DOHH2 (cell line): ENCODE results near the gene AKAP10.

ENCODE experiments used
- H3F3A ChIP-seq: fragments of 200-600 bp; sonication (generic), shearing (Covaris generic); 2 replicates; pipeline ENCODE4 v1.6.0; 2016; ENCODE audit warnings: antibody characterized with exemption, mild to moderate bottlenecking; ENCODE audit not compliant: control insufficient read depth, insufficient read depth
- H3K27ac ChIP-seq: fragments of 200-600 bp; sonication (generic); 2 replicates; pipeline ENCODE4 v1.5.1; 2014; ENCODE audit warnings: low read depth, mild to moderate bottlenecking, low read length, moderate library complexity
- H3K27me3 ChIP-seq: fragments of 200-600 bp; sonication (generic); 2 replicates; pipeline ENCODE4 v1.6.1; 2014; ENCODE audit warnings: mild to moderate bottlenecking, low read length, mixed read lengths; ENCODE audit not compliant: control insufficient read depth
- H3K36me3 ChIP-seq: fragments of 200-600 bp; sonication (generic); 2 replicates; pipeline ENCODE4 v1.6.1; 2014; ENCODE audit warnings: mild to moderate bottlenecking, low read length, moderate library complexity, mixed read lengths; ENCODE audit not compliant: control insufficient read depth
- H3K4me1 ChIP-seq: fragments of 200-600 bp; sonication (generic); 2 replicates; pipeline ENCODE4 v1.6.1; 2014; ENCODE audit warnings: mild to moderate bottlenecking, low read length, mixed read lengths; ENCODE audit not compliant: control insufficient read depth
- H3K4me2 ChIP-seq: fragments of 200-600 bp; sonication (generic); 2 replicates; pipeline ENCODE4 v1.6.0; 2014; ENCODE audit warnings: mild to moderate bottlenecking, low read length, moderate library complexity
- H3K4me3 ChIP-seq: fragments of 200-600 bp; sonication (generic); 2 replicates; pipeline ENCODE4 v1.5.1; 2014; ENCODE audit warnings: mild to moderate bottlenecking, low read length, mixed read lengths
- H3K79me2 ChIP-seq: fragments of 200-600 bp; sonication (generic); 2 replicates; pipeline ENCODE4 v1.6.1; 2014; ENCODE audit warnings: mild to moderate bottlenecking, low read length, mixed read lengths; ENCODE audit not compliant: control insufficient read depth
- H3K9me2 ChIP-seq: fragments of 200-600 bp; sonication (generic); replicated peaks from 2 replicates; pipeline ENCODE4 v1.6.1; 2014; ENCODE audit warnings: mild to moderate bottlenecking, low read length, mixed read lengths; ENCODE audit not compliant: control insufficient read depth
- H3K9me3 ChIP-seq: fragments of 200-600 bp; sonication (generic); 2 replicates; pipeline ENCODE4 v1.6.1; 2014; ENCODE audit warnings: antibody characterized with exemption, low read length, mixed read lengths; ENCODE audit not compliant: control insufficient read depth, insufficient read depth
- H4K20me1 ChIP-seq: fragments of 200-600 bp; sonication (generic); 2 replicates; pipeline ENCODE4 v1.6.0; 2014; ENCODE audit warnings: low read depth, mild to moderate bottlenecking, antibody characterized with exemption, low read length, moderate library complexity; ENCODE audit not compliant: control insufficient read depth, insufficient read depth
- CTCF ChIP-seq: fragments of 200-600 bp; sonication (generic); IDR thresholded peaks from one replicate; pipeline ENCODE4 v1.5.1; 2014; ENCODE audit warnings: antibody characterized with exemption, mild to moderate bottlenecking, low read depth, low read length; ENCODE audit not compliant: poor library complexity, severe bottlenecking
- EZH2phosphoT487 ChIP-seq: fragments of 200-600 bp; sonication (generic); IDR thresholded peaks from 2 replicates; pipeline ENCODE4 v1.6.1; 2017; ENCODE audit warnings: borderline replicate concordance, mild to moderate bottlenecking, antibody characterized with exemption, low read length, moderate library complexity, mixed read lengths

The AKAP10 gene

GRCh38 chr17:19886116-19886515 is 91.5 kb downstream of the AKAP10 start:
- H3K9me3 ChIP-seq, result no peaks in the 10 kb centered on the region
- TF ChIP-seq EZH2phosphoT487, result no peak
- no peak for TF ChIP-seq CTCF
- H3K4me3 ChIP-seq, result no peak overlapping the region
- no peaks in the 10 kb centered on the region for H3K36me3 ChIP-seq
- H3F3A ChIP-seq, result no peaks in the 10 kb centered on the region
- no peak overlapping the region for H3K4me2 ChIP-seq
- H3K9me2 ChIP-seq, result no peaks in the 10 kb centered on the region
- no peaks in the 10 kb centered on the region for H3K4me1 ChIP-seq
- no peaks in the 10 kb centered on the region for H4K20me1 ChIP-seq
- H3K27me3 ChIP-seq, result no peaks in the 10 kb centered on the region
- no peak overlapping the region for H3K27ac ChIP-seq
- H3K79me2 ChIP-seq, result no peaks in the 10 kb centered on the region

GRCh38 chr17:19883537-19884215 is 94.0 kb downstream of the AKAP10 start:
- Histone ChIP-seq H3K27me3 (no peaks in the 10 kb centered on the region), H3K27ac (no peak overlapping the region)
- TF ChIP-seq EZH2phosphoT487 (no peak), CTCF (no peak)

GRCh38 chr17:19880393-19880792 is 97.2 kb downstream of the AKAP10 start:
- H3K4me1 ChIP-seq, result no peaks in the 10 kb centered on the region
- no peaks in the 10 kb centered on the region for H3K9me3 ChIP-seq
- H3K79me2 ChIP-seq, result no peaks in the 10 kb centered on the region
- no peak overlapping the region for H3K4me3 ChIP-seq
- H3K27ac ChIP-seq, result no peak overlapping the region
- H3F3A ChIP-seq, result no peaks in the 10 kb centered on the region
- TF ChIP-seq EZH2phosphoT487, result no peak
- no peak for TF ChIP-seq CTCF
- H3K9me2 ChIP-seq, result no peaks in the 10 kb centered on the region
- no peaks in the 10 kb centered on the region for H4K20me1 ChIP-seq
- H3K36me3 ChIP-seq, result no peaks in the 10 kb centered on the region
- peaks cover 8% of the 10 kb centered on the region; the same call in 1 of the 2 replicates for H3K27me3 ChIP-seq
- H3K4me2 ChIP-seq, result no peak overlapping the region

More at GRCh38 chr17:19883537-19884215, 94.0 kb downstream of the AKAP10 start:
- Histone ChIP-seq H4K20me1 (no peaks in the 10 kb centered on the region), H3K9me2 (no peaks in the 10 kb centered on the region), H3K9me3 (no peaks in the 10 kb centered on the region), H3K4me2 (no peak overlapping the region), H3K4me3 (no peak overlapping the region), H3K4me1 (no peaks in the 10 kb centered on the region), H3K79me2 (no peaks in the 10 kb centered on the region), H3K36me3 (no peaks in the 10 kb centered on the region), H3F3A (no peaks in the 10 kb centered on the region)
